Peyer's patch (tissue), 4 donors: ENCODE measurements around the gene OR11H6.

Source experiments
- POLR2A ChIP-seq, 2 donors: fragments of 450-650 bp; IDR thresholded peaks; one replicate each; pipeline ENCODE4 v1.5.1; 2017; ENCODE audit warnings: antibody characterized with exemption in 2 of 2, mild to moderate bottlenecking in 2 of 2, moderate library complexity in 2 of 2
- TF ChIP-seq, protein P1 (sequence below), 6 experiments: fragments of 450-650 bp in 4 of 6; fragments of 200-600 bp in 2 of 6; sonication (generic) in 1 of 6; IDR thresholded peaks; one replicate each; pipeline ENCODE4 v1.5.1; 2017 to 2019; ENCODE audit warnings: antibody characterized with exemption in 6 of 6, mild to moderate bottlenecking in 3 of 6, moderate library complexity in 1 of 6

DNA sequence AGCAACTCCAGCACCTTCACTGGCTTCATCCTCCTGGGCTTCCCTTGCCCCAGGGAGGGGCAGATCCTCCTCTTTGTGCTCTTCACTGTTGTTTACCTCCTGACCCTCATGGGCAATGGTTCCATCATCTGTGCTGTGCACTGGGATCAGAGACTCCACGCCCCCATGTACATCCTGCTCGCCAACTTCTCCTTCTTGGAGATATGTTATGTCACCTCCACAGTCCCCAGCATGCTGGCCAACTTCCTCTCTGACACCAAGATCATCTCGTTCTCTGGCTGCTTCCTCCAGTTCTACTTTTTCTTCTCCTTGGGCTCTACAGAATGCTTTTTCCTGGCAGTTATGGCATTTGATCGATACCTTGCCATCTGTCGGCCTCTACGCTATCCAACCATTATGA is 26.1 kb upstream of the OR11H6 start:
- TF ChIP-seq, protein P1, sequence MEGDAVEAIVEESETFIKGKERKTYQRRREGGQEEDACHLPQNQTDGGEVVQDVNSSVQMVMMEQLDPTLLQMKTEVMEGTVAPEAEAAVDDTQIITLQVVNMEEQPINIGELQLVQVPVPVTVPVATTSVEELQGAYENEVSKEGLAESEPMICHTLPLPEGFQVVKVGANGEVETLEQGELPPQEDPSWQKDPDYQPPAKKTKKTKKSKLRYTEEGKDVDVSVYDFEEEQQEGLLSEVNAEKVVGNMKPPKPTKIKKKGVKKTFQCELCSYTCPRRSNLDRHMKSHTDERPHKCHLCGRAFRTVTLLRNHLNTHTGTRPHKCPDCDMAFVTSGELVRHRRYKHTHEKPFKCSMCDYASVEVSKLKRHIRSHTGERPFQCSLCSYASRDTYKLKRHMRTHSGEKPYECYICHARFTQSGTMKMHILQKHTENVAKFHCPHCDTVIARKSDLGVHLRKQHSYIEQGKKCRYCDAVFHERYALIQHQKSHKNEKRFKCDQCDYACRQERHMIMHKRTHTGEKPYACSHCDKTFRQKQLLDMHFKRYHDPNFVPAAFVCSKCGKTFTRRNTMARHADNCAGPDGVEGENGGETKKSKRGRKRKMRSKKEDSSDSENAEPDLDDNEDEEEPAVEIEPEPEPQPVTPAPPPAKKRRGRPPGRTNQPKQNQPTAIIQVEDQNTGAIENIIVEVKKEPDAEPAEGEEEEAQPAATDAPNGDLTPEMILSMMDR (IDR thresholded peaks at IDR 0.05): no peak
- TF ChIP-seq POLR2A (IDR thresholded peaks at IDR 0.05): no peak
